Posterior vena cava (tissue), 2 donors: ENCODE measurements around the gene IRX1. TPM values are rescaled to one million over a fixed set of nuclear protein-coding genes. Genes with fewer than 3 reads are reported as not detected.

ENCODE experiments used
- DNase-seq: peaks from one replicate; pipeline ENCODE4 v3.0.0-alpha.2; 2020; ENCODE audit warnings: low spot score
- intact Hi-C, 2 donors: fragments of 100-400 bp; cut with DNase I; formaldehyde crosslinking; loops; one replicate each; pipeline versions ENCODE4 v1.14.1 to v1.14.2; 2022 to 2023
- long read RNA-seq, 2 donors: library from polyadenylated mRNA; unstranded; transcript quantifications; one replicate each; pipeline ENCODE4 v2.0.0, GENCODE V29; 2020 to 2021
- total RNA-seq, 2 donors: library from RNA; stranded (reverse); fragmentation: NEBNext Ultra II Directional; extraction: Animal tissue kit (Norgen Biotek cat#: 25700); gene quantifications; one replicate each; pipeline ENCODE4 v1.2.1, GENCODE V29; 2021
- donor health status: DM: yes; HTN: yes; CAD: no.
- donor health status: DM: yes; HTN: yes; CAD: no.

Gene IRX1
- under 1 TPM in 1 of 2 donors, not detected in 1; 0.14 TPM for total RNA-seq
- long read RNA-seq, donor 1 = 0 reads
- long read RNA-seq, donor 2 = 0 reads

DNA sequence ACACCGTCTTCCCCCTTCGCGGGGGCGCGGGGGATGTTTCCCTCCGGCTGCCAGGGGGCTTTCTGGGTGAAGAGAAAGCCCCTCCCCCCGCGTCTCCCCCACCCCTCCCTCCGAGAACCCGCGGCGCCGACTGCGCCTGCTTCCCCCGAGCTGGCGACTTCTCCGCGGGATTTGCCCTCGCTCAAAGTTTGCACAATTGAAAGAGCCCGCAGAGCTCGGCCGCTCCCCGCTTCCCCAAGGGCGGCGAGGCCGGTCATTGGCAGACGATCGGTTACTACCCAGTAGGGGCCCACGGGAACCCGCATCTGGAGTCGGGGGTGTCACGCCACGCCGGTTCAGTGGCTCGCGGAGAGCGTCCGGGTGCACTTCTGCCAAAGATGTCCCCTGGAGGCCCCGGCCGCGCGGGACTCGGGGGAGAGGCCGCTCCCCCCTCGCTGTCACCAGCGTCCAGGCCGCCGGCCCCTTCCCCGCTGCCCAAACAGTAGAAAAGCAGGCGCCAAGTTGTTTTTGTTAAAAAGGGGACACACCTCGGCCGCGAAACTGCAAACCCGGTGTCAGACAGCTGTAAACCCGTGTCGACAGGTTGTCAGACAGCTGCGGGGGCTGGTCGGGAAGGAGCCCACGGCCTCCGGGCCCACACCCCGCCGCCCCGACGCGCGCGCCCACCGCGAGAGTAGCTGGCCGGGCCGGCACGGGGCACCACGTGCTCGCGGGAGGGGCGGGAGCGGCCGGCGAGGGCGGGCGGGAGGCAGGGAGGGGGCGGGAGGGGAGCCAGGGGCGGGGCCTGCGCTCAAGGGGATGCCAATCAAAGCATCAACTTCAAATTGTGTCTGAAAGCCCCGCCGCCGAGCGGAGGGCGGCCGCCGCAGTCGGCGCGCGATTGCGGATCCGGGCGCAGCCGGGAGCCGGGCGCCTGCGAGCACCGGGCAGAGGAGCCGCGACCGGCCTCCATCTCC is at the start of gene IRX1:
IRX1 (plus strand) TSS at position 827 of the 956 bp plus-strand sequence. CDS start 274 bp downstream, outside the sequence.
- no peak for DNase-seq

GRCh38 chr5:3546028-3546427 is 49.6 kb upstream of the IRX1 start:
- no peak for DNase-seq
- intact Hi-C loops = no loop called here

More for the DNA sequence above, at the start of gene IRX1:
- intact Hi-C loops = no loop called here

DNA sequence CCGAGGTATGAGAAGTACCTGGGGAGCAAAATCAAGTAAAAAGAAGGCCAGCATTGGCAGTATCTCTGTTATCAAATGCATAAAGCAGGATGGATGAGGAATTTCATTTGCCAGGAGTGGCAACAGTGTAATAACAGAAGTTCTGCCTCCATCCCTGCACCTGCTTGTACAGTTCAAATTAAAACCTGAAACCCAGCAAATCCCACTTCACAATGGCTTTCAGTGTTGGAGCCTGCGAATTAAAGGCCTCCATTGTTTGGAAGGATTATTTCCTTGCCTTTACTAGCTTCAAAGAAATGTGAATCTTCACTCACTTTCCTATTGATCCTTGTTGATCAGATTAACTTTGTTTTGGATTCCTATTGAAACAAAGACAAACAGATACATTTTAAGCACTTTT is 31.5 kb upstream of the IRX1 start:
- DNase-seq = no peak

GRCh38 chr5:3564827-3565518 is 30.7 kb upstream of the IRX1 start:
- intact Hi-C loops = no loop called here
- DNase-seq = no peak

More for the DNA sequence above, 31.5 kb upstream of the IRX1 start:
- intact Hi-C loops = no loop called here

DNA sequence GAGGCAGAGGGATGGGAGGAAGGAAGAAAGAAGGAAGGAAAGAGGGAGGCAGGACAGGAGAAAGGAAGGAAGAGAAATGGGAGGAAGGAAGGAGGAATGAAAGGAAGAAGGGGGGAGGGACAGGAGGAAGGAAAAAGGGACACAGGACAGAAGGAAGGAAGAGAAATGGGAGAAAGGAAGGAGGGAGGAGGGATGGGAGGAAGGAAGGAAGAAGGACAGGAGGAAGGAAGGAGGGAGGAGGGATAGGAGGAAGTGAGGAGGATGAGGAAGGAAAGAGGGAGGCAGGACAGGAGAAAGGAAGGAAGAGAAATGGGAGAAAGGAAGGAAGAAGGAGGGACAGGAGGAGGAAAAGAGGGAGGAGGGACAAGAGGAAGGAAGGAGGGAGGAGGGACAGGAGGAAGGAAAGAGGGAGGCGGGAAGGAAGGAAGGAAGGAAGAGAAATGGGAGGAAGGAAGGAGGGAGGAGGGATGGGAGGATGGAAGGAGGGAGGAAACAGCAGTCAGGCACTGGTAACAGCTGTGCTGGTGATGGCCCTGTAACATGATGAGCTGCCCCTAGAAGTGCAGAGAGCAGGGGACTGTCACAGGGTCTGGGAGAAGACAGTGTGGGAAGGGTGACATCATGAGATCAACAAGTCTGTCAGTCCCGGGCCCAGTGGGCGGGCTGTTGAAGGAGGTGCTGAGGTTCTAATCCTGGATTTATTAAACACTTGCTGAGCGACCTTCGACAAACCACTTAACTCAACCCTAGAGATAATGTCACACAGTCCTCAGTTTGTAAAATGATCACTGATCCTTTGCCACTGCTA is 10.7 kb upstream of the IRX1 start:
- intact Hi-C loops = no loop called here
- DNase-seq = no peak

DNA sequence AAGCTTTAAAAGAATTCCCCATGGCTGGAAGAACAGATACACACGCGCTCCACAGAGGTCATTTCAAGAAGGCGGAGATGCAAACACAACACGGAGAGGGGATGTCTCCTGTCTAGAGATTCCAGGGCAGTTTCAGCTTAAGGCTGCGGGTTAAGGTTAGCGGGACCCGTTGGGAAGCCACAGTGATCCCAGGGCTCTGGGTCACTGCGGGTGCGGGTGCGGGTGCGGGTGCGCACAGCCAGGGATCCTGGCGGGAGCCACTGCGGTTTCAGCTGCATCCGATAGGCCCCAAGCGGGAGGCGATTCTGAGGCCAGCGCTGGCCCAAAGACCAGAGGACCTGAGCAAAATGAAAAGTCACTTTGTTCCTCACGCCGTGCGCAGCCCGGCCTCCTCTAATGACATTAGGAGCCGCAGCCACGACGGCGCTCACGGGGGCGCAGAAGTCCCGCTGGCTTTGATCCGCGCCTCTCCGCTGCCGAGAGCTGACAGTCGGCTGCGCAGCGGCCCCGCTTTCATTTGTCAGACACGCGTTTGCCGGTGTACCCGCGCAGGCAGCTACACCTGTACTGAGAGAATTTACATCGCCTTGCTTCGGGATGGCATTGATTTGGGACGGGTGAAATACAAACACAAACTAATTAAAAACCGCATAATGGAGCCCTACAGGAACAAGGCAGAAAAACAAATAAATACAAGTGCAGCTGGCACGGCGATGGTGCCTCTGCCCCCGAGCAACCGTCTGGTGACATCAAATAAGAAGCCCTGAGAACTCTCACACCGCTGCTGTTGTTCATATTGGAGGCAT is 5.3 kb upstream of the IRX1 start:
- no peak for DNase-seq
- intact Hi-C loops = no loop called here

- intact Hi-C loops = no loop called here
- DNase-seq = no peak
Observed at GRCh38 chr5:3590967-3591900, 4.4 kb upstream of the IRX1 start.

GRCh38 chr5:3592298-3592697 is 3.3 kb upstream of the IRX1 start:
- no peak for DNase-seq
- intact Hi-C loops = no loop called here

DNA sequence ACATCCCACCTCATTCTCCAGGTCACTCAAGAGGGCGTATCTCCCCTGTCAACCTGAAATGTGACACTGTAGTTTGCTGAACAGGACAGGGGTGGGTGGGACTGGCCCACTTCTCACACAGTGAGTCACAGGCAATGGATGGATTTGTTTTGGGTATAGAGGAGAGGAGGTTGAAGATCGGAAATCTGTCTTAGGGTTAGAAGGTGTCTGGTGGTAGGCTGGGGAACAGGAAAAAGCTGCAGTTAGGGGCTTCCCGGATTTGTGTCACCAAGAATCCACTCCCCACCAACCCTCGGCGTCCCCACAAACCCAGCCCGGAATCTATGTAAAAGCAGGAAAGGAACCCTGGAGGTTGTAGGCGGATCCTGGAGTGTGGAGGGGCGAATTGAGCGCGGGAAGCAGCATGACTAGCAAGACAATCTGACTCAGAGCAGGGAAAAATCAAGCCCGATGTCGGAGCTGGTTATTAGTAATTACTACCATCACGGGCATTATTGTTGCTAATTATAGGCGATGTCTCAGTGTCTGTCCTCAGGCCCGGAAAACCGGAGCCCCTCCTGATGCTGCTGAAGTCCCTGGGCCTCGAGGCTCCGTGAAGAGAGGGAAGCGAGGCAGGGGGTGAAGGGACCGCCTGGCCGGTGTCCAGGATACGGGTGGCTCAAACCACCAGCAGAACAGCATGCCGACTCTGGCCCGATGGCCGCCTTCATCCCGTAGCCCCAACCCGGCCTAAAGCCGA is 1.7 kb upstream of the IRX1 start:
- DNase-seq = no peak
- intact Hi-C loops = no loop called here

- intact Hi-C loops = no loop called here
- no peak for DNase-seq
Observed at GRCh38 chr5:3594510-3595005, 1.1 kb upstream of the IRX1 start.

GRCh38 chr5:3596261-3596825 is 711 bp downstream of the IRX1 start:
- DNase-seq = no peak
- intact Hi-C loops = no loop called here

DNA sequence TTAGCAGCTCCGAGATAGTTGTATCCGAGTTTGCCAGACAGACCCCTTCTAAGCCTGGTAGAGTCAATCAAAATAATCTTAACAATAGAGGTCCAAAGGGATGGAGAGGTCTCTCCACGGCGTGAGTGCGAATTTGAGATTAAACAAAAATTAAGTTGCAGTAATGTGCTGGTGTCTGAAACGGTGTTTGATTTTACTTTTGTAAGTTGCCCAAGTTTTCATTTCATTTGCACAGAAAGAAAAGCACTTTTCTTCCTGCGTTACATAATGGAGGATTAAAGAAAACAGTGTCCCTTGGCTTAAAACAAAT is 1.2 kb downstream of the IRX1 start:
- intact Hi-C loops = no loop called here
- DNase-seq = no peak

DNA sequence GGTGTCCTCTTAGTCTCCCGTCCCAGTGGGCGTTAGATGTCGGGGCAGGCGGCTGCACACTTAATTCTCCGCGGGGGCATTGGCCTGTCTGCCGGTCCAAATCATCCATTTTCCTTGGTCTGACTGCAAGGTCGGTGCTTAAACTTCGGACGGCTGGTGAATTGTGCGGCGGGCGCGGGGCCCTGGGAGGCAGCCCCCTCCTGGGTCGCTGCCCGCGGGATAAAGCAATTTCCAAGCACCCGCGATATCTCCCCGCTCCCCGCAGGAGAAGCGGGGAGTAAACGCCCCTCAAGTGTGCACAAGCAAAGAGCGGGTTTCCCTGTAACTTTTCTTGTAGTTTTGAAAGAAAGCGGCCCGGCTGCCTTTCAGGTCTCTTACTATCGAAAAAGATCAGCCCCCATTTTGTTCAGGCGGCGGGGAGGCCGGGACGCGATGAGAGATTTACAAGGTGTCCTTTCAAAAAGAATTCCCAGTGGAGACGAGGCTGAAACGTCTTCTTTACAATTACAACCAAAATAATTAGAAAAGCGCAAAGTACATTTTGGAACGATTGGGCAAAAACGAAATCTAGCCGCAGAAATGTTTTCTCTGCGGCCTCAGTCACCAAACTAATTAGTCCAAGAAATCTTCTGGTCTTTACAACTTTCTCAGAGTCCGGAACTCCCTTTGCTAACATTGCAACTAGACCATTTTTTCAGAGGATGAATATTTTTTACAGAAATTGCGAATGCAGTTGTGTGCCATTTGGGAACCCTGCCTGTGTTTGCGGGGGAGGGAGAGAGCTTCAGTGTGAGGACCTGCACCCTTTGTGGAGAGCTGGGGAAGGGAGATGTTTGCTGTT is 1.8 kb downstream of the IRX1 start:
- no peak for DNase-seq
- intact Hi-C loops = no loop called here

GRCh38 chr5:3598207-3598606 is 2.6 kb downstream of the IRX1 start:
- no peak for DNase-seq
- intact Hi-C loops = no loop called here

DNA sequence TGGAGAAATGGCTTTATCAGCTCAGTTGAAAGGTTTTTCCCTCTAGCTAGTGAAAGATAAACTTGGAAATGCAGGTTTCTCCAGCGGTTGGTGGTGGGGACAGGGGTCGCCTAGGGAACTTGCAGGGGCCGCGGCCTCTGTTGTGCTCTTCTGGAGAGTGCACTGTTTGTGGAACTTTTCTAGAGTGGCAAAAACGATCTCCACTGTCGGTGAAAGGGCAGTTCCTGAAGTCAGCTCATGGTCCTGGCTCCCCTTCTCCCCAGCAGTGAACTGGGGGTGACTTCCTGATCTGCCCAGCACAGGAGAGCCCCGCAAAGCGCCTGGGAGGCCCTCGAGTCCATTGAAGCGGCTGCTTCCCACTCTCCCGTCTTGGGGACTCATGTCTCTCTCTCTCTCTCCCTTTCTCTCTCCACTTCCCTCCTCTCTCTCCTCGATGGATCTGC is 3.2 kb downstream of the IRX1 start:
- no peak for DNase-seq

More for the DNA sequence above, 3.2 kb downstream of the IRX1 start:
- intact Hi-C loops = no loop called here
